ENCODE results near the gene HACD3. TPM values are rescaled to one million over a fixed set of nuclear protein-coding genes. Genes with fewer than 3 reads are reported as not detected.

HACD3 gene
- total RNA-seq, 1 donor from 2014 or later, result 83.2 TPM

GRCh38 chr15:65583701-65584100 lies 53.4 kb downstream of the HACD3 start:
- no peak for TF ChIP-seq CTCF (IDR thresholded peaks at IDR 0.05)
- Mint-ChIP-seq H3K4me3 (ENCODE audit: unreplicated experiment) (no peak overlapping the region), H3K36me3 (ENCODE audit: unreplicated experiment) (peaks cover 61% of the 10 kb centered on the region), H3K4me1 (ENCODE audit: unreplicated experiment) (peaks cover 25% of the 10 kb centered on the region), H3K9me3 (ENCODE audit: unreplicated experiment) (no peaks in the 10 kb centered on the region), H3K27me3 (ENCODE audit: unreplicated experiment) (no peaks in the 10 kb centered on the region), H3K27ac (ENCODE audit: unreplicated experiment) (peak overlapping the region; percentile 73)
- no peak for DNase-seq (ENCODE audit: extremely low spot score, unreplicated experiment)

- Mint-ChIP-seq H3K4me1 (ENCODE audit: unreplicated experiment) (peaks cover 21% of the 10 kb centered on the region), H3K36me3 (ENCODE audit: unreplicated experiment) (peaks cover 57% of the 10 kb centered on the region), H3K27me3 (ENCODE audit: unreplicated experiment) (no peaks in the 10 kb centered on the region), H3K4me3 (ENCODE audit: unreplicated experiment) (no peak overlapping the region), H3K27ac (ENCODE audit: unreplicated experiment) (peak overlapping the region; percentile 52), H3K9me3 (ENCODE audit: unreplicated experiment) (no peaks in the 10 kb centered on the region)
- no peak for TF ChIP-seq CTCF (IDR thresholded peaks at IDR 0.05)
- no peak for DNase-seq (ENCODE audit: extremely low spot score, unreplicated experiment)
Observed at GRCh38 chr15:65584241-65584640, 54.0 kb downstream of the HACD3 start.

GRCh38 chr15:65587094-65587493 lies 56.8 kb downstream of the HACD3 start:
- Mint-ChIP-seq H3K27ac (ENCODE audit: unreplicated experiment) (no peak overlapping the region), H3K4me3 (ENCODE audit: unreplicated experiment) (no peak overlapping the region), H3K4me1 (ENCODE audit: unreplicated experiment) (peaks cover 8% of the 10 kb centered on the region), H3K9me3 (ENCODE audit: unreplicated experiment) (no peaks in the 10 kb centered on the region), H3K27me3 (ENCODE audit: unreplicated experiment) (no peaks in the 10 kb centered on the region), H3K36me3 (ENCODE audit: unreplicated experiment) (peaks cover 60% of the 10 kb centered on the region)
- DNase-seq (ENCODE audit: extremely low spot score, unreplicated experiment), result no peak
- no peak for TF ChIP-seq CTCF (IDR thresholded peaks at IDR 0.05)

- H3K4me3 Mint-ChIP-seq (ENCODE audit: unreplicated experiment), result no peak overlapping the region
- H3K9me3 Mint-ChIP-seq (ENCODE audit: unreplicated experiment), result no peaks in the 10 kb centered on the region
- no peaks in the 10 kb centered on the region for H3K27me3 Mint-ChIP-seq (ENCODE audit: unreplicated experiment)
- H3K36me3 Mint-ChIP-seq (ENCODE audit: unreplicated experiment), result peaks cover 50% of the 10 kb centered on the region
- H3K4me1 Mint-ChIP-seq (ENCODE audit: unreplicated experiment), result no peaks in the 10 kb centered on the region
- H3K27ac Mint-ChIP-seq (ENCODE audit: unreplicated experiment), result no peak overlapping the region
- DNase-seq (ENCODE audit: extremely low spot score, unreplicated experiment), result no peak
- TF ChIP-seq CTCF (IDR thresholded peaks at IDR 0.05), result peak; percentile 42
Observed at GRCh38 chr15:65595960-65596359, 65.7 kb downstream of the HACD3 start.

- H3K9me3 Mint-ChIP-seq (ENCODE audit: unreplicated experiment), result no peaks in the 10 kb centered on the region
- no peak for TF ChIP-seq CTCF (IDR thresholded peaks at IDR 0.05)
- no peak overlapping the region for H3K4me3 Mint-ChIP-seq (ENCODE audit: unreplicated experiment)
- no peak for DNase-seq (ENCODE audit: extremely low spot score, unreplicated experiment)
- peaks cover 37% of the 10 kb centered on the region for H3K36me3 Mint-ChIP-seq (ENCODE audit: unreplicated experiment)
- H3K27ac Mint-ChIP-seq (ENCODE audit: unreplicated experiment), result peak overlapping the region; percentile 20
- no peaks in the 10 kb centered on the region for H3K4me1 Mint-ChIP-seq (ENCODE audit: unreplicated experiment)
- no peaks in the 10 kb centered on the region for H3K27me3 Mint-ChIP-seq (ENCODE audit: unreplicated experiment)
Observed at GRCh38 chr15:65598468-65598867, 68.2 kb downstream of the HACD3 start.

All from osteocyte (in vitro differentiated cells).